Retinal pigment epithelial cell (primary cell): ENCODE measurements around the gene CD101.
"Not testable (repeated sequence)": the region's sequence is repeated elsewhere in the genome, so short reads cannot be mapped to it uniquely, and the experiment has no call there.

Experiments used
- DNase-seq: peaks from one replicate; pipeline ENCODE4 v3.0.0-alpha.2; 2010; ENCODE audit warnings: low read depth
- H3K4me3 ChIP-seq: 2 replicates; pipeline ENCODE4 v1.5.1; 2011; ENCODE audit warnings: mild to moderate bottlenecking, low read length, control low read depth, moderate library complexity
- CTCF ChIP-seq: conservative IDR thresholded peaks from 2 replicates; pipeline ENCODE4 v1.5.1; 2011; ENCODE audit warnings: low read depth, low read length, control low read depth, inconsistent platforms

CD101 gene

GRCh38 chr1:116972674-116973030, 28.9 kb upstream of the CD101 start:
- TF ChIP-seq CTCF = no peak
- DNase-seq = no peak

GRCh38 chr1:116980309-116980708, 21.3 kb upstream of the CD101 start:
- H3K4me3 ChIP-seq, DNase-seq: not testable (repeated sequence)

More at GRCh38 chr1:116972674-116973030, 28.9 kb upstream of the CD101 start:
- H3K4me3 ChIP-seq = no peak overlapping the region

- DNase-seq = no peak
- no peak overlapping the region for H3K4me3 ChIP-seq
- no peak for TF ChIP-seq CTCF
Measured at GRCh38 chr1:116981521-116982037, 20.0 kb upstream of the CD101 start.

- DNase-seq = no peak
- no peak for TF ChIP-seq CTCF
- H3K4me3 ChIP-seq = no peak overlapping the region
Measured at GRCh38 chr1:116982319-116983004, 19.1 kb upstream of the CD101 start.

- TF ChIP-seq CTCF = no peak
- no peak for DNase-seq
- H3K4me3 ChIP-seq = no peak overlapping the region
Measured at GRCh38 chr1:116983112-116983511, 18.4 kb upstream of the CD101 start.

- TF ChIP-seq CTCF = no peak
- DNase-seq = no peak
- H3K4me3 ChIP-seq = no peak overlapping the region
Measured at GRCh38 chr1:116983678-116984077, 17.9 kb upstream of the CD101 start.

- TF ChIP-seq CTCF = no peak
- no peak for DNase-seq
- H3K4me3 ChIP-seq = no peak overlapping the region
Measured at GRCh38 chr1:116984406-116985160, 17.0 kb upstream of the CD101 start.
